GM18868 (cell line): Measurements from ENCODE around the gene RAB39A.
A peak's percentile ranks its signal among the peaks of the same experiment; 100 is the strongest.

Experiments
- ATAC-seq: cut with Tn5 transposase; IDR thresholded peaks from one replicate; pipeline ENCODE4 v1.9.1; 2021; ENCODE audit warnings: mild to moderate bottlenecking, moderate library complexity; ENCODE audit not compliant: unreplicated experiment

RAB39A gene

DNA sequence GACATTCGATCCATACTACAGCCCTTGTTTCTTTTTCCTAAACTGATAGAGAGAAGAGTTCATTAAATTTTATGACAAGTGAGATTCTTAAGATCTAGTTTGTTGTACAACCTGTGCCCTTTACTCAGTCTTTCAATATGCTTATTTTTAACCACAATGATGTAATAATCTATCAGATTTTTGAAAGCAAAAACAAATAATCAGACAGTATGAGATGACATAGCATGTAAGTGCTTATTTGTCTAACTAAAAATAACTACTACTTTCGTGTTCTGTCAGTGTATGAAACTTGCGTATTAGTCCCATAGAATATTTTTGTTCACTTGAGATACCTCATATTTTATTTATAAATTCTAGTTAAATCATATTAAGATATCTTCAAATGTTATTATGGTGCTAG is 33.2 kb downstream of the RAB39A start:
- ATAC-seq = peak; percentile 57

- no peak for ATAC-seq
These were observed 33.9 kb downstream of the RAB39A start for GRCh38 chr11:107962181-107962580.

- ATAC-seq = no peak
These were observed 34.8 kb downstream of the RAB39A start for GRCh38 chr11:107963091-107963490.

GRCh38 chr11:107969219-107969618 is 41.0 kb downstream of the RAB39A start:
- ATAC-seq = no peak

DNA sequence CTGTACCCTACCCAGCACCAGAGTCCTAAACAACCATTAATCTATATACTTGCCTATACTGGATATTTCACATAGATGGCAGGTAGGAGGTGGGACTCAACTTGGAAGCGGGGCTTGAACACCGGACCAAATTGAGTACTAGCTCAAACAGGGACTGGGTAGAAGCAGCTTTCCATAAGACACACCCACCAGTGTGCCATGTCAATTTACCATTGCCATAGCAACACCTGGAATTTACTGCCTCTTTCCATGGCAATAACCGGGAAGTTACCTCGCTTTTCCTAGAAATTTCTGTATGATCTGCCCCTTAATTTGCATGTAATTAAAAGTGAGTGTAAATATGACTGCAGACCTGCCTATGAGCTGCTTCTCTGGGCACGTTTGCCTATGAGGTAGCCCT is 41.8 kb downstream of the RAB39A start:
- ATAC-seq = no peak

DNA sequence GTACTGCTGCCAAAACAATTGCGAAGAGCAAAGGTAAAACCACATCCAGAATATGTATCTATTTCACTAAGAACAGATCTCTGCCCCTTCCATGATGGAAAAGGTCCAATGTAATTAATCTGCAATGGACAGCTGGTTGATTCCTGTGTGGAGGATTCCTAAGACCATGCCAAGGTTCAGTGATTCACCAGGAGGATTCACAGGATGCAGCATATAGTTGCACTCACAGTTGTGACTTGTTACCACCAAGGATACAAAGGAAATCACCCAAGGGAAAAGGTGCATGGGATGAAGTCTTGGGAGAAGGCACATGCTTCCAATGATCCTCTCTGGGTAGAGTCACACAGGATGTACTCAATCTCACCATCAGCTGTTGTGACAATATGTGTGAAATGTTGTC is 45.4 kb downstream of the RAB39A start:
- ATAC-seq = no peak

GRCh38 chr11:107988397-107989158 is 60.3 kb downstream of the RAB39A start:
- no peak for ATAC-seq

GRCh38 chr11:107991868-107992414 is 63.7 kb downstream of the RAB39A start:
- no peak for ATAC-seq

GRCh38 chr11:107996006-107996776 is 67.9 kb downstream of the RAB39A start:
- ATAC-seq = no peak

DNA sequence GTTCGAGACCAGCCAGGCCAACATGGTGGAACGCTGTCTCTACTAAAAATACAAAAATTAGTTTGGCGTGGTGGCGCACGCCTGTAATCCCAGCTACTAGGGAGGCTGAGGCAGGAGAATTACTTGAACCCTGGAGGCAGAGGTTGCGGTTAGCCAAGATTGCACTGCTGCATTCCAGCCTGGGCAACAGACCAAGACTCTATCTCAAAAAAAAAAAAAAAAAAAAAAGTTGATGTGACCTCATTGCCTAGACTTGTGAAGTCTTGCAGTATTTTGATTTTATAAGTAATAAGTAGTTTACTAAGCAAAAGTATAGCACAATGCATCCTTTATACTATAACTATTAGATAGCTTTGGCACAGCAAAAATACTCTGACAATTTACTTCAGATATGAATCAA is 70.5 kb downstream of the RAB39A start:
- ATAC-seq = no peak

DNA sequence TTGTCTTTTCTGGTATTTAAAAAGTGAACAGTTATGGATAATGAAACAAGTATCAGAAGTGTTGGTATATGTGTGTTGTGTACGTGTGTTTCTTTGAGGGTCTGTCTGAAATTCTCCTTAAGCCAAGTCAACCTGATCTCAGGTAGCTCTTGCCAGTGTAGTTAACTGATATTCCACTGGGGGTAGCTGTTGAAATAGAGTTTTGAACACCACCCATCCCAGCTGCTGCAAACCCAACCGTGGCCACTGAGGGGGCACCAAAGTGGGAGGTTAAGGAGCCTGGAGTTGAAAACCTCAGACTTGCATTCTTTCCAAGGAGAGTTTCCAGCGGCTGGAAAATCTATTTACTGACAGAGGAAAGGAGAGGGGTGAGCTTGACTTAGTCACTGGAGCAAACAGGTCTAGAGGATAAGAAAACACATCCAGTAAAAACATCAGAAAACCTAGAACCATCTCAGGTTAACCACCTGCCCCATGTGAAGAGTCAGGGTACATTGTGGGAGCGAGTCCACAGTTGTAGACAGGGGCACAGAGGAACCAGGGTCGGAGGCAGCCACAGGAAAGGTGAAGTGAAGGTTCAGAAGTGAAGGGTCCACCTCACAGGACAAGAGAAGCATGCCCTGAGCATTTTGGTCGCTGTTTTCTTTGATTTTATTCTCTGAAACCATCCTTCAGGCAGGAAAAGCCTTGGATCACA is 71.7 kb downstream of the RAB39A start:
- peak; percentile 98 for ATAC-seq

DNA sequence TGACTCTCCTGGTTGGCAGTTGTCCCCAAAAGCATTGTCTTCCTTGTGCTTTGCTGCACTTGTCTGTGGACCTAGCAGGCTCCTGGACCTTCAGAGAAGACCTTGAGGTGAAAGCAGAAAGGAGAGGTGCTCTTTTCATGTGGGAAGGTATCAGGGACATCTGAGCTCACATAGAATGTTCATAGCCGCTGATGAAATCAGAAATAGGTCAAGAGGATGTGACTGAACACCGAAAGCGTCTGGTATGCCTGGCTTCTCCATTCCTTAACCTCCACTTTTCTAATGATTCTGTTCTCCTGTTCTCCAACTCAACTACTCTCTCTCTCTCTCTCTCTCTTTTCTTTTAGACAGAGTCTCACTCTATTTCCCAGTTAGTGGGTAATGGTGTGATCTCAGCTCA is 74.2 kb downstream of the RAB39A start:
- ATAC-seq = no peak

DNA sequence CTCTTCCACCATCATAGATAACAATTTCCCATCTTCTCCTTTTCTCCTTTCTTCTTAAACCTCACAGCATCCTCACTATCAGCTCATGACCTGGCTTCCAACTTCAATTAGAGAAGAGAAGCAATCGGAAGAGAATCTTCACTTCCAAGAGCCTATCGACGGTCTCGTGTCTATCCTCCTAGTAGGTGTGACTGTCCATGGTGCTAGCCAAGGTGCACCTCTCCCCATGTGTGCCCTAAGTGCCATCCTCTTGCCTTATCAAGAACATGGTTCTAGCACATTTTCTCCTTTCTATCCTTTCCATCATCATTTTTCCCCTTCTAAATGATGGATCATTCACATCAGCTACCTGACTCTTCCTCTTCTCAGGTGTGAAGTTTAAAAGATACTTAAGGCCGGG is 75.4 kb downstream of the RAB39A start:
- ATAC-seq = no peak

DNA sequence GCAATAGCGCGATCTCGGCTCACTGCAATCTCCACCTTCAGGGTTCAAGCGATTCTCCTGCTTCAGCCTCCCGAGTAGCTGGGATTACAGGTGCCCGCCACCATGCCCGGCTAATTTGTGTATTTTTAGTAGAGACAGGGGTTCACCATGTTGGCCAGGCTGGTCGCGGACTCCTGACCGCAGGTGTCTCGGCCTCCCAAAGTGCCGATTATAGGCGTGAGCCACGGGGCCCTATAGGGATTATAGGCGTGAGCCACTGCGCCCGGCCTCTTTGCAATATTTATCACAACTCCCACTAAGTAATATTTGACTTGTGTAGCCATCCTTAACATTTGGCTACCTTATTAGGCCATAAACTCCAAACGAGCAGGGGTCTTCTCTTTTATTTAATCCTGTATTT is 79.6 kb downstream of the RAB39A start:
- no peak for ATAC-seq

GRCh38 chr11:108008656-108009496 is 80.6 kb downstream of the RAB39A start, which contains the start of gene CUL5:
CUL5 (plus strand) TSS chr11:108008898; CDS start chr11:108009349, 451 bp downstream.
- ATAC-seq = peak; percentile 85

DNA sequence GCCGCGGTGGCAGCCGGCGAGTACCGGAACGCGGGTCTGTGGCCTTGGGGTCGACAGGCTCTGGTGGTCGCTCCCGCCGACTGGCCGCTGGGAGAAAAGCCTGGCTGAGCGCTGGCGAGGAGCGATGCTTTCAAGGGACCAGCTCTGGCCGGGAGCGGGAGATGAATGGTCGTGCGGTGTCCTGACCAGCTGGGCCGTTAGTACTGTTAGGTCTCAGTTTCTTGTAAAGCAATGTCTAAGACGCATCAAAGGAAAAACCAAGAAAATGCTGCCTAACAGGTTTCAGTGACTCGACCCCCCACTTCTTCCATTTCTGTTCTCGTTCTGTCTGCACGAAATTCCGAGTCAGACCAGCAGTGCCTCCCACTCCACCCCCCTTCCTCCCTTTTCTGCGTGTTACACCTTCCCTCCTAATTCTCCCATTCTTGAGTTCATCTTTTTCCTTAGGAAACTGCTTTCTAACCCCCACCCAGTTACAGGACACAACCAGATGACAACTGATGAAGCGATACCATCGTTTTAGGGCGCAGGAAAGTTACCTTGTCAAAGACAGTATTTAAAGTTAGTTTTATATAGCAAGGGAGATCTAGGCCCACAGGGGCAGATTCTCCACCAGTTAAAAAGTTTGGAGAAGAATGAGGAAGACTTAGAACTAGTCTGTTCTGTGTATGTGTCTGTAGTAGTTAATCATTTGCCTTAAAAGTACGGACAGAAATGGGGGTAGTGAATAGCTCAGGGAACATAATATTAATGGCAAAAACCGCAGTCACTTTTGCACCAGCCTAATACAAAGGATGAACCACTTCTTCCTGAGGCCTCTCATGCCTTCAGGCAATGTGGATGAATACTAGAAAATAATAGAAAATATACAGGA is 81.5 kb downstream of the RAB39A start:
- ATAC-seq = peak; percentile 3

- ATAC-seq = no peak
These were observed 84.0 kb downstream of the RAB39A start for GRCh38 chr11:108012139-108012725.
